ENCODE measurements around the gene PITPNC1. TPM values are rescaled to one million over a fixed set of nuclear protein-coding genes. Genes with fewer than 3 reads are reported as not detected.

PITPNC1 gene
- total RNA-seq, 1 experiment from 2014 or later, result 4.2 TPM

DNA sequence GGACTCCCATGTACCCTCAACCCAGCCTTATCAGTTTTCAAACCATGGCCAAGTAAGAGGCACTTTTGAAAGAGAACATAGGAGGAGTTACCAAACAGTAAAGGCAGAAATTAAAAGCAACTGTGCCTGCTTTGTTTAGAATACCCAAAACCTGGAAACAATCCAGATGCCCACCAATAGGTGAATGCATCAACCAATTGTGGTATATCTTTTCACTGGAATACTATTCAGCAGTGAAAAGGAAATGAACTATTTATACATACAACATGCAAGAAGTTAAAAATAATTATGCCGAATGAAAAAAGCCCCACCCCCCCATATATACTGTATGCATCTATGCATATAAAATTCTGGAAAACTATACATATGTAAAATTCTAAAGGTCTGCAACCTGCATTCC lies 37.0 kb downstream of the PITPNC1 start:
- Histone ChIP-seq H3K27me3 (replicated peaks; ENCODE audit: control insufficient read depth, insufficient read depth, low read length) (no peaks in the 10 kb centered on the region), H3K36me3 (ENCODE audit: control insufficient read depth, insufficient read depth, low read length) (no peaks in the 10 kb centered on the region), H3K4me1 (no peaks in the 10 kb centered on the region), H3K4me3 (ENCODE audit: low read depth, low read length) (no peak overlapping the region), H3K9me3 (no peaks in the 10 kb centered on the region)
- Mint-ChIP-seq H3K27me3 (ENCODE audit: insufficient read depth, unreplicated experiment) (no peaks in the 10 kb centered on the region), H3K9me3 (ENCODE audit: unreplicated experiment) (no peaks in the 10 kb centered on the region), H3K36me3 (ENCODE audit: insufficient read depth, unreplicated experiment) (no peaks in the 10 kb centered on the region), H3K4me1 (ENCODE audit: low read depth, unreplicated experiment) (no peaks in the 10 kb centered on the region), H3K27ac (ENCODE audit: unreplicated experiment) (no peak overlapping the region), H3K4me3 (ENCODE audit: unreplicated experiment) (no peak overlapping the region)
- TF ChIP-seq, protein P1, sequence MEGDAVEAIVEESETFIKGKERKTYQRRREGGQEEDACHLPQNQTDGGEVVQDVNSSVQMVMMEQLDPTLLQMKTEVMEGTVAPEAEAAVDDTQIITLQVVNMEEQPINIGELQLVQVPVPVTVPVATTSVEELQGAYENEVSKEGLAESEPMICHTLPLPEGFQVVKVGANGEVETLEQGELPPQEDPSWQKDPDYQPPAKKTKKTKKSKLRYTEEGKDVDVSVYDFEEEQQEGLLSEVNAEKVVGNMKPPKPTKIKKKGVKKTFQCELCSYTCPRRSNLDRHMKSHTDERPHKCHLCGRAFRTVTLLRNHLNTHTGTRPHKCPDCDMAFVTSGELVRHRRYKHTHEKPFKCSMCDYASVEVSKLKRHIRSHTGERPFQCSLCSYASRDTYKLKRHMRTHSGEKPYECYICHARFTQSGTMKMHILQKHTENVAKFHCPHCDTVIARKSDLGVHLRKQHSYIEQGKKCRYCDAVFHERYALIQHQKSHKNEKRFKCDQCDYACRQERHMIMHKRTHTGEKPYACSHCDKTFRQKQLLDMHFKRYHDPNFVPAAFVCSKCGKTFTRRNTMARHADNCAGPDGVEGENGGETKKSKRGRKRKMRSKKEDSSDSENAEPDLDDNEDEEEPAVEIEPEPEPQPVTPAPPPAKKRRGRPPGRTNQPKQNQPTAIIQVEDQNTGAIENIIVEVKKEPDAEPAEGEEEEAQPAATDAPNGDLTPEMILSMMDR (IDR thresholded peaks at IDR 0.05; ENCODE audit: insufficient read depth in 1 of 2, low read depth in 1 of 2, low read length in 1 of 2, severe bottlenecking in 1 of 2, unreplicated experiment in 1 of 2), result no peak
- POLR2A ChIA-PET, result no interaction called here
- DNase-seq, result no peak
- intact Hi-C loops (cut with micrococcal nuclease; ENCODE audit: unreplicated experiment), result no loop called here
- no TSS peak for BruUV-seq (replicated peaks)
- CTCF ChIA-PET, result no interaction called here

DNA sequence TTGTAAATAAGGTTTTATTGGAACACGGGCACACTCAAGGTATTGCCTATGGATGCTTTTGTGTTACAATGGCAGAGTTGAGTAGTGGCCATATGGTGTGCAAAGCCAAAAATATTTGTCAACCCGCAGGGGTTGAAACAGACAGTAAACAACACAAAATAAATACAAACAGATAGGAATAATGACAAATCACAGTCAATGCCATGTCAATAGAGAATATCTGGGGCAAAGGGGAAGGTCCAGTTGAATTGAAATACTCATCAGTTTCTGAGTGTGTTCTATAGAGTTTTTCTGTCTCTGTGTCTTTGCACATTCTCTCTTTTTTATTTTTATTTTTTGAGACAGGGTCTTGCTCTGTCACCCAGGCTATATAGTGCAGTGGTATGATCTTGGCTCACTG lies 37.5 kb downstream of the PITPNC1 start:
- Histone ChIP-seq H3K36me3 (ENCODE audit: control insufficient read depth, insufficient read depth, low read length) (no peaks in the 10 kb centered on the region), H3K4me1 (no peaks in the 10 kb centered on the region), H3K9me3 (no peaks in the 10 kb centered on the region), H3K27me3 (replicated peaks; ENCODE audit: control insufficient read depth, insufficient read depth, low read length) (no peaks in the 10 kb centered on the region), H3K4me3 (ENCODE audit: low read depth, low read length) (no peak overlapping the region)
- no peak overlapping the region for H3K27ac Mint-ChIP-seq (ENCODE audit: unreplicated experiment)
- no peak for DNase-seq
- no TSS peak for BruUV-seq (replicated peaks)
- no peaks in the 10 kb centered on the region for H3K36me3 Mint-ChIP-seq (ENCODE audit: insufficient read depth, unreplicated experiment)
- no peak overlapping the region for H3K4me3 Mint-ChIP-seq (ENCODE audit: unreplicated experiment)
- H3K27me3 Mint-ChIP-seq (ENCODE audit: insufficient read depth, unreplicated experiment), result no peaks in the 10 kb centered on the region
- no peaks in the 10 kb centered on the region for H3K9me3 Mint-ChIP-seq (ENCODE audit: unreplicated experiment)
- POLR2A ChIA-PET, result no interaction called here
- no peaks in the 10 kb centered on the region for H3K4me1 Mint-ChIP-seq (ENCODE audit: low read depth, unreplicated experiment)
- intact Hi-C loops (cut with micrococcal nuclease; ENCODE audit: unreplicated experiment), result no loop called here
- CTCF ChIA-PET, result no interaction called here
- TF ChIP-seq, protein P1 (IDR thresholded peaks at IDR 0.05; ENCODE audit: insufficient read depth in 1 of 2, low read depth in 1 of 2, low read length in 1 of 2, severe bottlenecking in 1 of 2, unreplicated experiment in 1 of 2), result no peak

DNA sequence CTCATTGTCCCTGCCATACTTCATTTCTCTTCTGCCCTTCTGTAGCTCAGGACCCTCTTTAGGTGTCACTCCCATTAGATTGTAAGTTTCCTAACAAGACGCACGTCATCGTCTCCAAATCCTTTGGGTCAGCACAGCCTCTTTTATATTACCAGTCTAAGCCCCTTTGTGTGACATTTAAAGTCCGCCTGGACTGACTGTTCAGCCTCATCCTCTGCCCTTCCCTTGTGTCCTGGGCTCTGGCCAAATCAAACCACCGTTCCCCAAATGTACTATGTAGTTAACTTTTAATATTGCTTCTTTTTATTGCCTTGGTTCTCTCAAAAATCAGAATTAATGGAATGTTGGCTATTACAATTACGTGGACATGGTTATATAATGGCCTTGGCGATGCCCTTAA lies 38.2 kb downstream of the PITPNC1 start:
- H3K27ac Mint-ChIP-seq (ENCODE audit: unreplicated experiment), result no peak overlapping the region
- no peaks in the 10 kb centered on the region for H3K9me3 Mint-ChIP-seq (ENCODE audit: unreplicated experiment)
- no peaks in the 10 kb centered on the region for H3K4me1 ChIP-seq
- DNase-seq, result no peak
- no peaks in the 10 kb centered on the region for H3K36me3 ChIP-seq (ENCODE audit: control insufficient read depth, insufficient read depth, low read length)
- POLR2A ChIA-PET, result no interaction called here
- no TSS peak for BruUV-seq (replicated peaks)
- no peak overlapping the region for H3K4me3 ChIP-seq (ENCODE audit: low read depth, low read length)
- H3K4me1 Mint-ChIP-seq (ENCODE audit: low read depth, unreplicated experiment), result no peaks in the 10 kb centered on the region
- no peaks in the 10 kb centered on the region for H3K27me3 Mint-ChIP-seq (ENCODE audit: insufficient read depth, unreplicated experiment)
- H3K4me3 Mint-ChIP-seq (ENCODE audit: unreplicated experiment), result no peak overlapping the region
- TF ChIP-seq, protein P1 (IDR thresholded peaks at IDR 0.05; ENCODE audit: insufficient read depth in 1 of 2, low read depth in 1 of 2, low read length in 1 of 2, severe bottlenecking in 1 of 2, unreplicated experiment in 1 of 2), result no peak
- CTCF ChIA-PET, result no interaction called here
- no peaks in the 10 kb centered on the region for H3K27me3 ChIP-seq (replicated peaks; ENCODE audit: control insufficient read depth, insufficient read depth, low read length)
- no peaks in the 10 kb centered on the region for H3K36me3 Mint-ChIP-seq (ENCODE audit: insufficient read depth, unreplicated experiment)
- no peaks in the 10 kb centered on the region for H3K9me3 ChIP-seq
- intact Hi-C loops (cut with micrococcal nuclease; ENCODE audit: unreplicated experiment), result no loop called here
